ENCODE results near the gene TULP4. TPM values are rescaled to one million over a fixed set of nuclear protein-coding genes. Genes with fewer than 3 reads are reported as not detected.

The TULP4 gene
- total RNA-seq, 4 donors from 2014 or later: 129 to 170 (median 156) TPM

- no peak for DNase-seq (ENCODE audit: extremely low spot score)
- Histone ChIP-seq H3K4me3 (no peak overlapping the region), H3K9me3 (peaks cover 0 to 5% (median 0%) of the 10 kb centered on the region in 4 donors), H3K27ac (replicated peaks in 1 of 4) (no peak overlapping the region), H3K36me3 (peaks cover 0 to 33% (median 18%) of the 10 kb centered on the region in 4 donors), H3K27me3 (no peaks in the 10 kb centered on the region), H3K4me1 (peaks cover 0 to 2% (median 0%) of the 10 kb centered on the region in 4 donors)
- TF ChIP-seq CTCF (IDR thresholded peaks at IDR 0.05): no peak
- no peak for TF ChIP-seq EP300 (IDR thresholded peaks at IDR 0.05)
- no peak for TF ChIP-seq POLR2AphosphoS5 (IDR thresholded peaks at IDR 0.05)
- no peak for TF ChIP-seq POLR2A (IDR thresholded peaks at IDR 0.05; ENCODE audit: low read depth)
- intact Hi-C loops (cut with DNase I): no loop called here
- WGBS: 79% methylated on average over 10 of the region's 11 CpGs
Observed at GRCh38 chr6:158312672-158313397, 570 bp downstream of the TULP4 start.

- no peak overlapping the region for H3K4me3 ChIP-seq
- intact Hi-C loops (cut with DNase I): no loop called here
- H3K27ac ChIP-seq (replicated peaks in 1 of 4): no peak overlapping the region
- no peak for TF ChIP-seq CTCF (IDR thresholded peaks at IDR 0.05)
- no peak for TF ChIP-seq POLR2AphosphoS5 (IDR thresholded peaks at IDR 0.05)
- no peak for TF ChIP-seq EP300 (IDR thresholded peaks at IDR 0.05)
- no peak for TF ChIP-seq POLR2A (IDR thresholded peaks at IDR 0.05; ENCODE audit: low read depth)
- 81% methylated on average over 9 of the region's 9 CpGs for WGBS
- H3K9me3 ChIP-seq: peaks cover 0 to 5% (median 0%) of the 10 kb centered on the region in 4 donors
- H3K4me1 ChIP-seq: peaks cover 0 to 2% (median 0%) of the 10 kb centered on the region in 4 donors
- H3K27me3 ChIP-seq: no peaks in the 10 kb centered on the region
- DNase-seq (ENCODE audit: extremely low spot score): no peak
- peaks cover 0 to 33% (median 18%) of the 10 kb centered on the region in 4 donors for H3K36me3 ChIP-seq
Observed at GRCh38 chr6:158313989-158314388, 1.7 kb downstream of the TULP4 start.

- H3K27ac ChIP-seq (replicated peaks in 1 of 4): no peak overlapping the region
- H3K36me3 ChIP-seq: peaks cover 0 to 33% (median 18%) of the 10 kb centered on the region in 4 donors
- intact Hi-C loops (cut with DNase I): no loop called here
- TF ChIP-seq CTCF (IDR thresholded peaks at IDR 0.05) (no peak), POLR2A (IDR thresholded peaks at IDR 0.05; ENCODE audit: low read depth) (no peak)
- DNase-seq (ENCODE audit: extremely low spot score): no peak
- H3K27me3 ChIP-seq: no peaks in the 10 kb centered on the region
- no peak overlapping the region for H3K4me3 ChIP-seq
- peaks cover 0 to 5% (median 0%) of the 10 kb centered on the region in 4 donors for H3K9me3 ChIP-seq
- 94% methylated on average over 3 of the region's 3 CpGs for WGBS
- H3K4me1 ChIP-seq: peaks cover 0 to 2% (median 0%) of the 10 kb centered on the region in 4 donors
Observed at GRCh38 chr6:158314737-158315136, 2.5 kb downstream of the TULP4 start.

GRCh38 chr6:158316022-158316421 lies 3.8 kb downstream of the TULP4 start:
- H3K27ac ChIP-seq (replicated peaks in 1 of 4): no peak overlapping the region
- peaks cover 0 to 5% (median 0%) of the 10 kb centered on the region in 4 donors for H3K9me3 ChIP-seq
- no peaks in the 10 kb centered on the region for H3K27me3 ChIP-seq
- no peak for TF ChIP-seq CTCF (IDR thresholded peaks at IDR 0.05)
- no peak for TF ChIP-seq POLR2AphosphoS5 (IDR thresholded peaks at IDR 0.05)
- no peak for TF ChIP-seq EP300 (IDR thresholded peaks at IDR 0.05)
- no peak for TF ChIP-seq POLR2A (IDR thresholded peaks at IDR 0.05; ENCODE audit: low read depth)
- peaks cover 0 to 29% (median 18%) of the 10 kb centered on the region in 4 donors for H3K36me3 ChIP-seq
- no peak for DNase-seq (ENCODE audit: extremely low spot score)
- intact Hi-C loops (cut with DNase I): no loop called here
- H3K4me1 ChIP-seq: peaks cover 0 to 1% (median 0%) of the 10 kb centered on the region in 4 donors
- H3K4me3 ChIP-seq: no peak overlapping the region
- WGBS: 58% methylated on average over 3 of the region's 3 CpGs
